ENCODE results near the gene ATP7A. TPM values are rescaled to one million over a fixed set of nuclear protein-coding genes. Genes with fewer than 3 reads are reported as not detected.
A peak's percentile ranks its signal among the peaks of the same experiment; 100 is the strongest.

Gene ATP7A
- total and polyA plus RNA-seq, 2 donors (not counting 3 experiments of a cell fraction or from before 2014, with no cell fraction given), result 3.1 to 8.8 TPM

- no peaks in the 10 kb centered on the region for H3K4me1 ChIP-seq (ENCODE audit: control insufficient read depth, extremely low read depth, insufficient read depth, low read length)
- no peak overlapping the region for H3K9ac ChIP-seq (replicated peaks; ENCODE audit: extremely low read depth, insufficient read depth, low read length)
- ChIA-PET POLR2A (no interaction called here), CTCF (interaction anchor here (0.8 to 1.3 kb wide), 7 partner anchors 14 to 1814 kb away, joined by 3 to 8 read pairs (median 4); partner anchors contain the start of genes ATP7A and COX7B)
- no peaks in the 10 kb centered on the region for H3K9me1 ChIP-seq (replicated peaks; ENCODE audit: control insufficient read depth, extremely low read depth, insufficient read depth, low read length)
- dilution Hi-C loops (cut with MboI; ENCODE audit: extremely low pct_ligation_motif_present, low sequenced_read_pairs) (no loop called here), intact Hi-C loops (cut with micrococcal nuclease) (loop anchor here (1.0 to 2.0 kb wide), 2 partner anchors 182 to 647 kb away; partner anchors contain the start of gene ATP7A)
- no peak overlapping the region for H3K4me2 ChIP-seq (ENCODE audit: insufficient read depth, low read length)
- no TSS peak for BruUV-seq (replicated peaks)
- peak overlapping the region; percentile 20 for H2AFZ ChIP-seq (ENCODE audit: low read depth, low read length)
- no peak overlapping the region for H3K4me3 ChIP-seq (replicated peaks in 1 of 3; ENCODE audit: insufficient read depth in 1 of 3, low read depth in 1 of 3, low read length in 3 of 3)
- TF ChIP-seq, protein P1, sequence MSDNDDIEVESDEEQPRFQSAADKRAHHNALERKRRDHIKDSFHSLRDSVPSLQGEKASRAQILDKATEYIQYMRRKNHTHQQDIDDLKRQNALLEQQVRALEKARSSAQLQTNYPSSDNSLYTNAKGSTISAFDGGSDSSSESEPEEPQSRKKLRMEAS (IDR thresholded peaks at IDR 0.05; ENCODE audit: insufficient read depth, insufficient read length), result no peak
- TF ChIP-seq, protein P2, sequence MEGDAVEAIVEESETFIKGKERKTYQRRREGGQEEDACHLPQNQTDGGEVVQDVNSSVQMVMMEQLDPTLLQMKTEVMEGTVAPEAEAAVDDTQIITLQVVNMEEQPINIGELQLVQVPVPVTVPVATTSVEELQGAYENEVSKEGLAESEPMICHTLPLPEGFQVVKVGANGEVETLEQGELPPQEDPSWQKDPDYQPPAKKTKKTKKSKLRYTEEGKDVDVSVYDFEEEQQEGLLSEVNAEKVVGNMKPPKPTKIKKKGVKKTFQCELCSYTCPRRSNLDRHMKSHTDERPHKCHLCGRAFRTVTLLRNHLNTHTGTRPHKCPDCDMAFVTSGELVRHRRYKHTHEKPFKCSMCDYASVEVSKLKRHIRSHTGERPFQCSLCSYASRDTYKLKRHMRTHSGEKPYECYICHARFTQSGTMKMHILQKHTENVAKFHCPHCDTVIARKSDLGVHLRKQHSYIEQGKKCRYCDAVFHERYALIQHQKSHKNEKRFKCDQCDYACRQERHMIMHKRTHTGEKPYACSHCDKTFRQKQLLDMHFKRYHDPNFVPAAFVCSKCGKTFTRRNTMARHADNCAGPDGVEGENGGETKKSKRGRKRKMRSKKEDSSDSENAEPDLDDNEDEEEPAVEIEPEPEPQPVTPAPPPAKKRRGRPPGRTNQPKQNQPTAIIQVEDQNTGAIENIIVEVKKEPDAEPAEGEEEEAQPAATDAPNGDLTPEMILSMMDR (IDR thresholded peaks at IDR 0.05; ENCODE audit: extremely low read depth in 1 of 2, insufficient read depth in 1 of 2, low read depth in 1 of 2, low read length in 2 of 2), result peak; percentile 15 to 46
- H4K20me1 ChIP-seq (replicated peaks; ENCODE audit: control insufficient read depth, extremely low read depth, insufficient read depth, low read length), result no peaks in the 10 kb centered on the region
- no peaks in the 10 kb centered on the region for H3K79me2 ChIP-seq (ENCODE audit: control insufficient read depth, insufficient read depth, low read length)
- DNase-seq (ENCODE audit: low read depth, low spot score), result peak; percentile 45
- FAIRE-seq, result peak; percentile 67
- no peaks in the 10 kb centered on the region for H3K36me3 ChIP-seq (ENCODE audit: control insufficient read depth in 2 of 2, extremely low read depth in 1 of 2, insufficient read depth in 2 of 2, low read length in 2 of 2)
- H3K27me3 ChIP-seq (ENCODE audit: control insufficient read depth in 2 of 2, insufficient read depth in 2 of 2, low read length in 2 of 2), result peaks cover 0 to 2% of the 10 kb centered on the region in 2 experiments
- H3K27ac ChIP-seq (ENCODE audit: insufficient read depth, low read depth, low read length), result no peak overlapping the region
- no peaks in the 10 kb centered on the region for H3K9me3 ChIP-seq (replicated peaks; ENCODE audit: control insufficient read depth, insufficient read depth, low read length)
Observed at GRCh38 chrX:78092296-78092695, 181.8 kb downstream of the ATP7A start.

DNA sequence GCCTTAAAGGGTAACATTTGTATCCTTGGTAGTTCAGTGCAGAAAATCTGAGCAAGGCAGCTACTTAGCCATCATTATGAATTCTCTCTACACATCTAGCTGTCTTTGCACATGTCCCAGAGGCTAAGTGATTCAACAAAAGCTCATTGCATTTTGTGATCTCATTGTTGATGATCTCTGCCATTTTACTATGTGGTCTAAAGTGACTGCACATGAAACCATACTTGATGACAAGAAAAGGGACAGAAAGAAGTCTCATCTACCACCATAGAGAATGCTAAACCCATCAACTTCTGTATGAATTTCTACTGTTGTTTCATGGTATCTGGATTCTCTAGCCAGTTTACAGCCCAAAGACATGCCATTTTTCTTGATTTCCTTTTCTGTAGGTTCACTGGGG, 187.6 kb downstream of the ATP7A start:
- Histone ChIP-seq H3K9ac (replicated peaks; ENCODE audit: extremely low read depth, insufficient read depth, low read length) (no peak overlapping the region), H3K4me2 (ENCODE audit: insufficient read depth, low read length) (no peak overlapping the region), H4K20me1 (replicated peaks; ENCODE audit: control insufficient read depth, extremely low read depth, insufficient read depth, low read length) (no peaks in the 10 kb centered on the region), H3K9me3 (replicated peaks; ENCODE audit: control insufficient read depth, insufficient read depth, low read length) (no peaks in the 10 kb centered on the region), H3K4me3 (replicated peaks in 1 of 3; ENCODE audit: insufficient read depth in 1 of 3, low read depth in 1 of 3, low read length in 3 of 3) (no peak overlapping the region), H3K27ac (ENCODE audit: insufficient read depth, low read depth, low read length) (no peak overlapping the region), H3K4me1 (ENCODE audit: control insufficient read depth, extremely low read depth, insufficient read depth, low read length) (no peaks in the 10 kb centered on the region), H2AFZ (ENCODE audit: low read depth, low read length) (no peak overlapping the region), H3K79me2 (ENCODE audit: control insufficient read depth, insufficient read depth, low read length) (no peaks in the 10 kb centered on the region), H3K36me3 (ENCODE audit: control insufficient read depth in 2 of 2, extremely low read depth in 1 of 2, insufficient read depth in 2 of 2, low read length in 2 of 2) (no peaks in the 10 kb centered on the region), H3K9me1 (replicated peaks; ENCODE audit: control insufficient read depth, extremely low read depth, insufficient read depth, low read length) (no peaks in the 10 kb centered on the region), H3K27me3 (ENCODE audit: control insufficient read depth in 2 of 2, insufficient read depth in 2 of 2, low read length in 2 of 2) (peaks cover 3 to 4% of the 10 kb centered on the region in 2 experiments)
- TF ChIP-seq POLR2AphosphoS5 (IDR thresholded peaks at IDR 0.05; ENCODE audit: insufficient read depth, low read depth, low read length), result no peak
- TF ChIP-seq, protein P1 (IDR thresholded peaks at IDR 0.05; ENCODE audit: insufficient read depth, insufficient read length), result no peak
- TF ChIP-seq, protein P2 (IDR thresholded peaks at IDR 0.05; ENCODE audit: extremely low read depth in 1 of 2, insufficient read depth in 1 of 2, low read depth in 1 of 2, low read length in 2 of 2), result no peak
- TF ChIP-seq FOS (IDR thresholded peaks at IDR 0.05; ENCODE audit: borderline replicate concordance, insufficient read depth, low read length), result no peak
- no peak for TF ChIP-seq MYC (IDR thresholded peaks at IDR 0.05; ENCODE audit: low read depth, low read length)
- TF ChIP-seq EZH2 (IDR thresholded peaks at IDR 0.05; ENCODE audit: borderline replicate concordance, low read depth, low read length, severe bottlenecking), result no peak
- no peak for TF ChIP-seq JUN (IDR thresholded peaks at IDR 0.05; ENCODE audit: borderline replicate concordance, insufficient read depth, insufficient read length, low read depth)
- TF ChIP-seq POLR2A (IDR thresholded peaks at IDR 0.05; ENCODE audit: low read depth, low read length), result no peak
- no peak for TF ChIP-seq GATA2 (IDR thresholded peaks at IDR 0.05; ENCODE audit: insufficient read depth, insufficient read length, low read depth, low read length)
- no peak for FAIRE-seq
- BruUV-seq (replicated peaks), result no TSS peak
- no peak for DNase-seq (ENCODE audit: low read depth, low spot score)
- dilution Hi-C loops (cut with MboI; ENCODE audit: extremely low pct_ligation_motif_present, low sequenced_read_pairs) (no loop called here), intact Hi-C loops (cut with micrococcal nuclease) (no loop called here)
- CTCF ChIA-PET, result interaction anchor here (1.2 kb wide), 1 partner anchor 73 kb away, joined by 3 read pairs; no protein-coding TSS in a partner anchor
- POLR2A ChIA-PET, result no interaction called here
